Measurements from ENCODE around the gene TMEM248. TPM values are rescaled to one million over a fixed set of nuclear protein-coding genes. Genes with fewer than 3 reads are reported as not detected.

TMEM248 gene
- total RNA-seq, 1 donor from 2014 or later, result 97.2 TPM

DNA sequence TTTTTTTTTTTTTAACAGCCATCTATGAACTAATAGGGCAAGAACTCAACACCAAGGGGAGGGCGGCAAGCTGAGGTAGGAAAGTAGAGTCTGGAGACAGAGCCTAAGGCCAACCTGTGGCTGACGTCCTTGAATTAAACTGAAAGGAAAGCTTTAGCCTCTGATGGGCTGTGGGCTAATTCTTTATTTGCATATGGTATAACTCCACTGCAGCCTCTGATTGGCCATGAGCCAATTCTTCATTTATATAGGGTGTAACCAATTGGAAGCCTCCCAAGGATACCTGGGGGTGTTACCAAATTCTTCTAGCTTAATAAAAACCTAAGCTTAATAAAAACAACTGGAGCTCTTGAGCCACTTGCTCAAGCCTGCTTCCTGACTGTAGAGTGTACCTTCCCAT, 85.9 kb downstream of the TMEM248 start:
- no peak for DNase-seq

Other genes with a start within 250 kb of the TMEM248 start
- 19.5 and 33.2 TPM in 2 replicates for gene RABGEF1, start 180.5 kb upstream of the TMEM248 start, total RNA-seq
- gene SBDS, start 74.4 kb downstream of the TMEM248 start, total RNA-seq, result 106 and 125 TPM in 2 replicates
- gene TYW1, start 75.6 kb downstream of the TMEM248 start, total RNA-seq, result 18.9 and 20.3 TPM in 2 replicates